H1 (cell line): ENCODE data around the gene ATP1A1. TPM values are rescaled to one million over a fixed set of nuclear protein-coding genes. Genes with fewer than 3 reads are reported as not detected.

Source experiments
- ASH2L ChIP-seq: fragments of 200-600, 300-600 bp; sonication (generic); IDR thresholded peaks from one replicate; pipeline ENCODE4 v1.7.1; 2017; ENCODE audit warnings: low read length
- BACH1 ChIP-seq: IDR thresholded peaks from 2 replicates; pipeline ENCODE4 v1.6.1; 2012; ENCODE audit warnings: low read length, improper control_type of control experiment
- CBX8 ChIP-seq: fragments of 300-800, 300-1000 bp; sonication (generic); IDR thresholded peaks from 2 replicates; pipeline ENCODE4 v1.7.1; 2016; ENCODE audit warnings: low read depth, low read length, borderline replicate concordance
- CHD1 ChIP-seq: IDR thresholded peaks from 2 replicates; pipeline ENCODE4 v1.6.1; 2012; ENCODE audit warnings: low read depth, low read length, improper control_type of control experiment
- CTBP2 ChIP-seq: IDR thresholded peaks from 2 replicates; pipeline ENCODE4 v1.7.0; 2011; ENCODE audit warnings: borderline replicate concordance, mild to moderate bottlenecking, moderate library complexity, mixed read lengths, low read length; ENCODE audit not compliant: insufficient read depth, insufficient read length
- EZH2 ChIP-seq: fragments of 200-600 bp; sonication (generic); IDR thresholded peaks from 2 replicates; pipeline ENCODE4 v1.7.1; 2012; ENCODE audit warnings: low read depth, mild to moderate bottlenecking, moderate library complexity, low read length, inconsistent platforms; ENCODE audit not compliant: severe bottlenecking
- GABPA ChIP-seq: IDR thresholded peaks from 2 replicates; pipeline ENCODE4 v1.6.1; 2011; ENCODE audit warnings: mild to moderate bottlenecking, low read length, moderate library complexity, borderline replicate concordance; ENCODE audit not compliant: insufficient read depth
- GTF2F1 ChIP-seq: IDR thresholded peaks from 2 replicates; pipeline ENCODE4 v1.6.1; 2012; ENCODE audit warnings: low read depth, low read length, improper control_type of control experiment, borderline replicate concordance
- JUN ChIP-seq: IDR thresholded peaks from 2 replicates; pipeline ENCODE4 v1.6.1; 2011; ENCODE audit warnings: low read depth, mild to moderate bottlenecking, improper control_type of control experiment, low read length
- JUND ChIP-seq: IDR thresholded peaks from 2 replicates; pipeline ENCODE4 v1.6.1; 2011; ENCODE audit warnings: mild to moderate bottlenecking, improper control_type of control experiment, low read length
- KDM1A ChIP-seq: fragments of 200-600, 300-600 bp; sonication (generic); IDR thresholded peaks from 2 replicates; pipeline ENCODE4 v1.7.1; 2016; ENCODE audit warnings: mild to moderate bottlenecking, low read length, borderline replicate concordance
- KDM4A ChIP-seq: IDR thresholded peaks from one replicate; pipeline ENCODE4 v1.7.1; 2012; ENCODE audit warnings: low read depth, mild to moderate bottlenecking, moderate library complexity, low read length, inconsistent platforms; ENCODE audit not compliant: severe bottlenecking
- KDM5A ChIP-seq: fragments of 200-600 bp; IDR thresholded peaks from 2 replicates; pipeline ENCODE4 v1.7.1; 2012; ENCODE audit warnings: mild to moderate bottlenecking, low read length, inconsistent platforms, mixed read lengths
- PHF8 ChIP-seq: fragments of 200-600 bp; sonication (generic); conservative IDR thresholded peaks from 2 replicates; pipeline ENCODE4 v1.7.1; 2012; ENCODE audit warnings: low read depth, mild to moderate bottlenecking, inconsistent platforms, low read length, moderate library complexity
- POLR2A ChIP-seq, 2 experiments: IDR thresholded peaks; 1 replicate in 1 of 2; 2 replicates in 1 of 2; pipeline ENCODE4 v1.6.1; 2011; ENCODE audit warnings: low read depth in 2 of 2, low read length in 2 of 2, mild to moderate bottlenecking in 2 of 2; ENCODE audit errors: control extremely low read depth in 1 of 2
- POLR2AphosphoS5 ChIP-seq: IDR thresholded peaks from 2 replicates; pipeline ENCODE4 v1.6.1; 2011; ENCODE audit warnings: low read depth, low read length
- RFX5 ChIP-seq: IDR thresholded peaks from 2 replicates; pipeline ENCODE4 v1.6.1; 2011; ENCODE audit warnings: low read depth, low read length, improper control_type of control experiment, borderline replicate concordance
- RNF2 ChIP-seq: fragments of 200-900, 300-1000 bp; sonication (generic); IDR thresholded peaks from 2 replicates; pipeline ENCODE4 v1.7.1; 2016; ENCODE audit warnings: borderline replicate concordance, low read depth, mild to moderate bottlenecking, antibody characterized with exemption, low read length; ENCODE audit not compliant: poor library complexity, severe bottlenecking; ENCODE audit errors: missing control alignments
- SIRT6 ChIP-seq: IDR thresholded peaks from one replicate; pipeline ENCODE4 v1.7.1; 2012; ENCODE audit warnings: low read length, inconsistent platforms
- SP2 ChIP-seq: IDR thresholded peaks from 2 replicates; pipeline ENCODE4 v1.6.1; 2012; ENCODE audit warnings: mild to moderate bottlenecking, low read length, inconsistent platforms
- SRF ChIP-seq: IDR thresholded peaks from 2 replicates; pipeline ENCODE4 v1.6.1; 2011; ENCODE audit warnings: mild to moderate bottlenecking, low read depth, low read length, moderate library complexity
- SUZ12 ChIP-seq: fragments of 200-600 bp; sonication (generic); IDR thresholded peaks from 2 replicates; pipeline ENCODE4 v1.6.1; 2012; ENCODE audit warnings: mild to moderate bottlenecking, inconsistent platforms, low read length, moderate library complexity, mixed read lengths
- TAF1 ChIP-seq: IDR thresholded peaks from 2 replicates; pipeline ENCODE4 v1.6.1; 2011; ENCODE audit warnings: mild to moderate bottlenecking, low read depth, low read length
- TAF7 ChIP-seq: optimal IDR thresholded peaks from 2 replicates; pipeline ENCODE3; 2011; ENCODE audit warnings: low read depth, mild to moderate bottlenecking, inconsistent platforms, low read length, moderate library complexity, borderline replicate concordance
- TCF12 ChIP-seq: IDR thresholded peaks from 2 replicates; pipeline ENCODE4 v1.6.1; 2011; ENCODE audit warnings: low read depth, mild to moderate bottlenecking, low read length
- YY1 ChIP-seq: IDR thresholded peaks from 2 replicates; pipeline ENCODE4 v1.6.1; 2011; ENCODE audit warnings: low read depth, mild to moderate bottlenecking, low read length
- polyA plus RNA-seq, 7 experiments: library from polyadenylated mRNA; depleted of rRNA in 3 of 7; stranded (reverse) in 5 of 7; unstranded in 2 of 7; fragments of >200 nt in 5 of 7; fragments of 200-250 nt in 2 of 7; gene quantifications; 1 replicate in 5 of 7; 2 replicates in 1 of 7; 4 replicates in 1 of 7; pipeline versions ENCODE4 v1.2.1 to v1.2.3, GENCODE V29; 2011 to 2013; ENCODE audit warnings: missing spikeins in 2 of 7, mixed read lengths in 2 of 7
- total RNA-seq: library from RNA; stranded (reverse); fragmentation: NEBNext Ultra II Directional; extraction: Animal tissue kit (Norgen Biotek cat#: 25700); gene quantifications from 2 replicates; pipeline ENCODE4 v1.2.1, GENCODE V29; 2021

ATP1A1 gene
- total and polyA plus RNA-seq, 2 of the 8 experiments (the other 6 are each of a cell fraction or from before 2014, with no cell fraction given): 222 to 325 TPM

GRCh38 chr1:116418091-116418830 is 45.2 kb downstream of the ATP1A1 start (continued):
- TF ChIP-seq RFX5 (no peak), TAF7 (peak; percentile 55), SRF (peak; percentile 19; the same call in 1 of the 2 replicates), YY1 (no peak), BACH1 (peak; percentile 20; the same call in 1 of the 2 replicates), JUN (no peak), PHF8 (peak; percentile 93), RNF2 (no peak), SP2 (no peak), SUZ12 (no peak), POLR2A (IDR thresholded peaks at IDR 0.05; ENCODE audit: control extremely low read depth in 1 of 2, low read depth in 2 of 2, low read length in 2 of 2) (peak; percentile 76 to 94), GABPA (no peak), KDM4A (peak; percentile 68), KDM5A (0 out of 2 replicates have a peak, but pooled peaks have one; percentile 36), CBX8 (no peak), ASH2L (peak; percentile 68), GTF2F1 (no peak), KDM1A (no peak), TCF12 (no peak), POLR2AphosphoS5 (peak; percentile 90), JUND (no peak), CHD1 (no peak), SIRT6 (no peak), CTBP2 (no peak), EZH2 (no peak), TAF1 (peak; percentile 80; the same call in 1 of the 2 replicates)
